ENCODE measurements around the gene SUGCT. TPM values are rescaled to one million over a fixed set of nuclear protein-coding genes. Genes with fewer than 3 reads are reported as not detected.

SUGCT gene
- total and polyA plus RNA-seq, 2 of the 13 experiments (the other 11 are each of a cell fraction or from before 2014, with no cell fraction given): 10.1 to 22.2 TPM

GRCh38 chr7:40403703-40404476 lies 269.1 kb downstream of the SUGCT start (continued):
- TF ChIP-seq, protein P1, sequence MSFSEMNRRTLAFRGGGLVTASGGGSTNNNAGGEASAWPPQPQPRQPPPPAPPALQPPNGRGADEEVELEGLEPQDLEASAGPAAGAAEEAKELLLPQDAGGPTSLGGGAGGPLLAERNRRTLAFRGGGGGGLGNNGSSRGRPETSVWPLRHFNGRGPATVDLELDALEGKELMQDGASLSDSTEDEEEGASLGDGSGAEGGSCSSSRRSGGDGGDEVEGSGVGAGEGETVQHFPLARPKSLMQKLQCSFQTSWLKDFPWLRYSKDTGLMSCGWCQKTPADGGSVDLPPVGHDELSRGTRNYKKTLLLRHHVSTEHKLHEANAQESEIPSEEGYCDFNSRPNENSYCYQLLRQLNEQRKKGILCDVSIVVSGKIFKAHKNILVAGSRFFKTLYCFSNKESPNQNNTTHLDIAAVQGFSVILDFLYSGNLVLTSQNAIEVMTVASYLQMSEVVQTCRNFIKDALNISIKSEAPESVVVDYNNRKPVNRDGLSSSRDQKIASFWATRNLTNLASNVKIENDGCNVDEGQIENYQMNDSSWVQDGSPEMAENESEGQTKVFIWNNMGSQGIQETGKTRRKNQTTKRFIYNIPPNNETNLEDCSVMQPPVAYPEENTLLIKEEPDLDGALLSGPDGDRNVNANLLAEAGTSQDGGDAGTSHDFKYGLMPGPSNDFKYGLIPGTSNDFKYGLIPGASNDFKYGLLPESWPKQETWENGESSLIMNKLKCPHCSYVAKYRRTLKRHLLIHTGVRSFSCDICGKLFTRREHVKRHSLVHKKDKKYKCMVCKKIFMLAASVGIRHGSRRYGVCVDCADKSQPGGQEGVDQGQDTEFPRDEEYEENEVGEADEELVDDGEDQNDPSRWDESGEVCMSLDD (CRISPR knock-in tag; IDR thresholded peaks at IDR 0.05; ENCODE audit: borderline replicate concordance): no peak
- TF ChIP-seq MNT (IDR thresholded peaks at IDR 0.05) (peak; percentile 18; the same call in 1 of the 2 replicates), ELF3 (CRISPR knock-in tag; IDR thresholded peaks at IDR 0.05) (peak; percentile 47; the same call in 1 of the 2 replicates), ZNF792 (CRISPR knock-in tag; IDR thresholded peaks at IDR 0.05) (no peak), ZFP82 (CRISPR knock-in tag; IDR thresholded peaks at IDR 0.05; ENCODE audit: borderline replicate concordance) (no peak), IRF2 (CRISPR knock-in tag; IDR thresholded peaks at IDR 0.05) (0 out of 2 replicates have a peak, but pooled peaks have one; percentile 16), MIXL1 (CRISPR knock-in tag; IDR thresholded peaks at IDR 0.05) (peak; percentile 92), AFF4 (CRISPR knock-in tag; IDR thresholded peaks at IDR 0.05) (no peak), ZNF891 (CRISPR knock-in tag; IDR thresholded peaks at IDR 0.05) (no peak), SYNCRIP (IDR thresholded peaks at IDR 0.05; ENCODE audit: insufficient read depth, low read depth, low read length) (no peak), ZNF10 (CRISPR knock-in tag; IDR thresholded peaks at IDR 0.05; ENCODE audit: borderline replicate concordance, low read depth) (peak; percentile 99; the same call in 1 of the 2 replicates), ZFP90 (CRISPR knock-in tag; IDR thresholded peaks at IDR 0.05; ENCODE audit: borderline replicate concordance) (no peak), PITX1 (CRISPR knock-in tag; IDR thresholded peaks at IDR 0.05) (peak; percentile 96), EZH2 (conservative IDR thresholded peaks at IDR 0.05; ENCODE audit: low read depth, low read length) (no peak), ZFP36L1 (CRISPR knock-in tag; IDR thresholded peaks at IDR 0.05) (no peak; the same call in 1 of the 2 replicates), EHMT2 (IDR thresholded peaks at IDR 0.05; ENCODE audit: borderline replicate concordance, low read depth, low read length) (peak; percentile 70; the same call in 1 of the 2 replicates), LRRFIP1 (CRISPR knock-in tag; conservative IDR thresholded peaks at IDR 0.05) (no peak)
- TF ChIP-seq, protein P2, sequence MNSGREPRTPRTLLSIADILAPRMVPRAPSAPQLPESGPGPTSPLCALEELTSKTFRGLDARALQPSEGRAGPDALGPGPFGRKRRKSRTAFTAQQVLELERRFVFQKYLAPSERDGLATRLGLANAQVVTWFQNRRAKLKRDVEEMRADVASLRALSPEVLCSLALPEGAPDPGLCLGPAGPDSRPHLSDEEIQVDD (CRISPR knock-in tag; IDR thresholded peaks at IDR 0.05; ENCODE audit: borderline replicate concordance): no peak
